HCT116 (cell line): ENCODE results near the gene TDRD12.

ENCODE experiments used
- EZH2 ChIP-seq: fragments of 200-600 bp; sonication (generic); IDR thresholded peaks from 2 replicates; pipeline ENCODE4 v1.6.1; 2017; ENCODE audit warnings: antibody characterized with exemption, mixed run types
- RAD21 ChIP-seq: IDR thresholded peaks from 2 replicates; pipeline ENCODE4 v1.6.1; 2012; ENCODE audit warnings: low read depth, mild to moderate bottlenecking

DNA sequence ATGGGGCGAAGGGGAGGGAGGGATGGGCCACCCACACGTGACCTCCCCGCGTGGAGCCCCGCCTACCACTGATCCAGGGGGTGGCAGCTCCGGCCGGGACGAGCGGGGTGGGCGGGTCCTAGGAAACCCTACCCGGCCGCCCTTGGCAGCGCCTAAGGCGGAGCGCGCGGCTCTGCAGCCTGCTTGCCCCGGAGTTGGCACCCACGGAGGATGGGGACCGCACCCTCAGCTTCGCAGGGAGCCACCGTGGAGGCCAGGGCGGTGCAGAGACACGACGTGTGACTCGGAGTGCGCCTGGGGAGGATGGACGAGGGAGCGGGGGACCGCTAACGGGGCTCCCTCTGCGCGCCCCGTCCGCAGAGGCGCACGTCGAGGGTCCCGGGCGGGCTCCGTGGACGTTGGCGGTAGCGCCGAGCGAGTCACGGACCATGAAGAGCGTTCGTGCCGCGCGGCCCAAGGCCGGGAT, 43.8 kb upstream of the TDRD12 start, which contains the start of gene RGS9BP:
- TF ChIP-seq EZH2 = no peak
- TF ChIP-seq RAD21 = no peak
